Endothelial cell of umbilical vein (primary cell): ENCODE results near the gene SPCS1. TPM values are rescaled to one million over a fixed set of nuclear protein-coding genes. Genes with fewer than 3 reads are reported as not detected.

Experiments
- BruUV-seq: library from RNA; stranded (reverse); fragments of 400-500 nt; replicated peaks from 2 replicates; lab custom pipeline; 2021; lab: Mats Ljungman, UMichigan
- CTCF ChIA-PET: fragments of 300-600, 350-600 bp; sonication (Branson Sonifier 250); formaldehyde crosslinking; loops from one replicate; lab custom pipeline; 2021; ENCODE audit warnings: antibody characterized with exemption, inconsistent platforms; lab: Charles Lee
- POLR2A ChIA-PET: fragments of 300-600, 350-600 bp; sonication (Branson Sonifier 250); formaldehyde crosslinking; loops from one replicate; lab custom pipeline; 2021; ENCODE audit warnings: antibody characterized with exemption, inconsistent platforms; lab: Charles Lee
- DNase-seq: peaks from one replicate; pipeline ENCODE4 v3.0.0-alpha.2; 2011; ENCODE audit warnings: low read depth, low spot score
- FAIRE-seq: peaks from 2 replicates; lab custom pipeline; 2011; peaks lifted over from hg19 to GRCh38; lab: Jason Lieb, UNC
- H2AFZ ChIP-seq: 2 replicates; pipeline ENCODE4 v1.6.0; 2012; ENCODE audit warnings: low read depth, low read length, control low read depth, inconsistent platforms
- H3K27ac ChIP-seq: 2 replicates; pipeline ENCODE4 v1.5.1; 2011; ENCODE audit warnings: low read depth, mild to moderate bottlenecking, control low read depth, low read length, moderate library complexity; ENCODE audit not compliant: insufficient read depth
- H3K27me3 ChIP-seq, 2 experiments: 2 replicates each; pipeline versions ENCODE4 v1.6.0 to v1.6.1; 2011; ENCODE audit warnings: low read length in 2 of 2, mixed read lengths in 1 of 2; ENCODE audit not compliant: control insufficient read depth in 2 of 2, insufficient read depth in 2 of 2
- H3K36me3 ChIP-seq, 2 experiments: 2 replicates in 1 of 2; 3 replicates in 1 of 2; pipeline ENCODE4 v1.5.1; 2011; ENCODE audit warnings: low read length in 2 of 2, mild to moderate bottlenecking in 1 of 2, moderate library complexity in 1 of 2; ENCODE audit not compliant: control insufficient read depth in 2 of 2, insufficient read depth in 2 of 2; ENCODE audit errors: extremely low read depth in 1 of 2
- H3K4me1 ChIP-seq: 3 replicates; pipeline ENCODE4 v1.5.1; 2011; ENCODE audit warnings: mild to moderate bottlenecking, low read length; ENCODE audit not compliant: control insufficient read depth, insufficient read depth; ENCODE audit errors: extremely low read depth
- H3K4me2 ChIP-seq: 2 replicates; pipeline ENCODE4 v1.6.1; 2011; ENCODE audit warnings: low read length, control low read depth, mixed read lengths; ENCODE audit not compliant: insufficient read depth
- H3K4me3 ChIP-seq, 3 experiments: fragments of 200-600 bp in 1 of 3; sonication (generic), shearing (Covaris generic) in 1 of 3; replicated peaks in 1 of 3; 2 replicates each; pipeline ENCODE4 v1.5.1; 2011 to 2016; ENCODE audit warnings: control low read depth in 3 of 3, low read length in 3 of 3, mild to moderate bottlenecking in 2 of 3, inconsistent platforms in 1 of 3, low read depth in 1 of 3, moderate library complexity in 1 of 3; ENCODE audit not compliant: insufficient read depth in 1 of 3
- H3K79me2 ChIP-seq: 2 replicates; pipeline ENCODE4 v1.6.0; 2012; ENCODE audit warnings: low read length, inconsistent platforms; ENCODE audit not compliant: control insufficient read depth, insufficient read depth
- H3K9ac ChIP-seq: replicated peaks from 2 replicates; pipeline ENCODE3; 2011; ENCODE audit warnings: low read length, control low read depth; ENCODE audit not compliant: insufficient read depth; ENCODE audit errors: extremely low read depth
- H3K9me1 ChIP-seq: replicated peaks from 3 replicates; pipeline ENCODE4 v1.6.0; 2011; ENCODE audit warnings: mild to moderate bottlenecking, low read length; ENCODE audit not compliant: control insufficient read depth, insufficient read depth; ENCODE audit errors: extremely low read depth
- H3K9me3 ChIP-seq: replicated peaks from 2 replicates; pipeline ENCODE4 v1.5.1; 2012; ENCODE audit warnings: low read length, inconsistent platforms; ENCODE audit not compliant: control insufficient read depth, insufficient read depth
- H4K20me1 ChIP-seq: replicated peaks from 2 replicates; pipeline ENCODE3; 2011; ENCODE audit warnings: mild to moderate bottlenecking, low read length; ENCODE audit not compliant: control insufficient read depth, insufficient read depth; ENCODE audit errors: extremely low read depth
- EZH2 ChIP-seq: IDR thresholded peaks from 2 replicates; pipeline ENCODE4 v1.6.1; 2012; ENCODE audit warnings: borderline replicate concordance, low read depth, mild to moderate bottlenecking, moderate library complexity, low read length, inconsistent platforms; ENCODE audit not compliant: severe bottlenecking
- FOS ChIP-seq: IDR thresholded peaks from 2 replicates; pipeline ENCODE4 v1.6.1; 2011; ENCODE audit warnings: mild to moderate bottlenecking, low read length, moderate library complexity, borderline replicate concordance; ENCODE audit not compliant: insufficient read depth
- GATA2 ChIP-seq: IDR thresholded peaks from 2 replicates; pipeline ENCODE4 v1.7.0; 2011; ENCODE audit warnings: low read depth, mild to moderate bottlenecking, moderate library complexity, mixed read lengths, low read length; ENCODE audit not compliant: insufficient read length, insufficient read depth
- JUN ChIP-seq: IDR thresholded peaks from 2 replicates; pipeline ENCODE4 v1.6.1; 2011; ENCODE audit warnings: borderline replicate concordance, low read depth; ENCODE audit not compliant: insufficient read length, insufficient read depth
- MYC ChIP-seq: IDR thresholded peaks from one replicate; pipeline ENCODE4 v1.6.1; 2011; ENCODE audit warnings: mild to moderate bottlenecking, low read depth, low read length
- POLR2A ChIP-seq: IDR thresholded peaks from 2 replicates; pipeline ENCODE4 v1.6.1; 2012; ENCODE audit warnings: low read depth, mild to moderate bottlenecking, control low read depth, low read length
- POLR2AphosphoS5 ChIP-seq: IDR thresholded peaks from 2 replicates; pipeline ENCODE4 v1.6.1; 2012; ENCODE audit warnings: low read depth, mild to moderate bottlenecking, control low read depth, low read length, moderate library complexity; ENCODE audit not compliant: insufficient read depth
- dilution Hi-C: fragments of 300-500 bp; cut with MboI; formaldehyde crosslinking; loops from one replicate; pipeline ENCODE4 v1.15.0; 2019; ENCODE audit warnings: low sequenced_read_pairs; ENCODE audit not compliant: extremely low pct_ligation_motif_present
- intact Hi-C: fragments of 100-400 bp; cut with micrococcal nuclease; formaldehyde crosslinking; loops from one replicate; pipeline ENCODE4 v1.10.0; 2022
- polyA plus RNA-seq, 4 experiments: library from polyadenylated mRNA; depleted of rRNA in 3 of 4; stranded (reverse) in 3 of 4; unstranded in 1 of 4; fragments of >200 nt; gene quantifications; 2 replicates each; pipeline versions ENCODE4 v1.2.1 to v1.2.3, GENCODE V29; 2011 to 2012; ENCODE audit warnings: missing spikeins in 1 of 4
- total RNA-seq: library from RNA; stranded (reverse); gene quantifications from 2 replicates; pipeline ENCODE4 v1.2.3, GENCODE V29; 2021
- TF ChIP-seq, protein P1 (sequence below), 2 donors: IDR thresholded peaks; 1 replicate in 1 of 2; 2 replicates in 1 of 2; pipeline ENCODE4 v1.5.1; 2011; ENCODE audit warnings: low read length in 2 of 2, mild to moderate bottlenecking in 2 of 2, moderate library complexity in 2 of 2, control low read depth in 1 of 2, inconsistent platforms in 1 of 2, low read depth in 1 of 2; ENCODE audit not compliant: insufficient read depth in 1 of 2; ENCODE audit errors: extremely low read depth in 1 of 2
- TF ChIP-seq, protein P2 (sequence below): IDR thresholded peaks from 2 replicates; pipeline ENCODE4 v1.6.1; 2011; ENCODE audit not compliant: insufficient read depth, insufficient read length

The SPCS1 gene
- total and polyA plus RNA-seq, 2 donors (not counting 3 experiments of a cell fraction or from before 2014, with no cell fraction given), result 100 to 240 TPM

GRCh38 chr3:52678265-52679198 is 27.4 kb upstream of the SPCS1 start:
- Histone ChIP-seq H3K27ac (no peak overlapping the region), H3K4me3 (no peak overlapping the region), H2AFZ (no peak overlapping the region), H3K4me1 (no peaks in the 10 kb centered on the region), H3K27me3 (no peaks in the 10 kb centered on the region), H3K9ac (no peak overlapping the region), H4K20me1 (peaks cover 2% of the 10 kb centered on the region), H3K79me2 (peaks cover 48% of the 10 kb centered on the region), H3K4me2 (no peak overlapping the region), H3K36me3 (peaks cover 17 to 23% of the 10 kb centered on the region in 2 experiments), H3K9me1 (no peaks in the 10 kb centered on the region), H3K9me3 (no peaks in the 10 kb centered on the region)
- dilution Hi-C loops, result no loop called here
- DNase-seq (no peak), FAIRE-seq (no peak)
- CTCF ChIA-PET, result no interaction called here
- TF ChIP-seq, protein P1, sequence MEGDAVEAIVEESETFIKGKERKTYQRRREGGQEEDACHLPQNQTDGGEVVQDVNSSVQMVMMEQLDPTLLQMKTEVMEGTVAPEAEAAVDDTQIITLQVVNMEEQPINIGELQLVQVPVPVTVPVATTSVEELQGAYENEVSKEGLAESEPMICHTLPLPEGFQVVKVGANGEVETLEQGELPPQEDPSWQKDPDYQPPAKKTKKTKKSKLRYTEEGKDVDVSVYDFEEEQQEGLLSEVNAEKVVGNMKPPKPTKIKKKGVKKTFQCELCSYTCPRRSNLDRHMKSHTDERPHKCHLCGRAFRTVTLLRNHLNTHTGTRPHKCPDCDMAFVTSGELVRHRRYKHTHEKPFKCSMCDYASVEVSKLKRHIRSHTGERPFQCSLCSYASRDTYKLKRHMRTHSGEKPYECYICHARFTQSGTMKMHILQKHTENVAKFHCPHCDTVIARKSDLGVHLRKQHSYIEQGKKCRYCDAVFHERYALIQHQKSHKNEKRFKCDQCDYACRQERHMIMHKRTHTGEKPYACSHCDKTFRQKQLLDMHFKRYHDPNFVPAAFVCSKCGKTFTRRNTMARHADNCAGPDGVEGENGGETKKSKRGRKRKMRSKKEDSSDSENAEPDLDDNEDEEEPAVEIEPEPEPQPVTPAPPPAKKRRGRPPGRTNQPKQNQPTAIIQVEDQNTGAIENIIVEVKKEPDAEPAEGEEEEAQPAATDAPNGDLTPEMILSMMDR (IDR thresholded peaks at IDR 0.05; ENCODE audit: extremely low read depth in 1 of 2, insufficient read depth in 1 of 2, low read depth in 1 of 2, low read length in 2 of 2), result no peak
- TF ChIP-seq JUN, result no peak
- TF ChIP-seq FOS, result no peak
- TF ChIP-seq EZH2, result no peak
- TF ChIP-seq POLR2AphosphoS5, result no peak
- TF ChIP-seq POLR2A, result no peak
- no peak for TF ChIP-seq MYC
- TF ChIP-seq GATA2, result no peak
- TF ChIP-seq, protein P2, sequence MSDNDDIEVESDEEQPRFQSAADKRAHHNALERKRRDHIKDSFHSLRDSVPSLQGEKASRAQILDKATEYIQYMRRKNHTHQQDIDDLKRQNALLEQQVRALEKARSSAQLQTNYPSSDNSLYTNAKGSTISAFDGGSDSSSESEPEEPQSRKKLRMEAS, result no peak
- intact Hi-C loops, result no loop called here
- no TSS peak for BruUV-seq
- POLR2A ChIA-PET, result no interaction called here
